T-helper 1 cell treated with Interleukin-12 subunit alpha and Interleukin-12 subunit beta and Interleukin-4 antibody, amounts not matched to agents 30 ng/mL and 1 ng/mL, for 36 hours (primary cell): ENCODE data around the gene GGA1. TPM values are rescaled to one million over a fixed set of nuclear protein-coding genes. Genes with fewer than 3 reads are reported as not detected.

ENCODE experiments used
- total RNA-seq: library from RNA; stranded (reverse); gene quantifications from 2 replicates; pipeline ENCODE4 v1.2.3, GENCODE V29; 2022

The GGA1 gene
- total RNA-seq, 1 donor from 2014 or later: 67.2 TPM

Other genes with a start within 250 kb of the GGA1 start
- gene ELFN2, start 181.4 kb upstream of the GGA1 start, total RNA-seq: 0.12 and 0.17 TPM in 2 replicates
- gene MFNG, start 122.5 kb upstream of the GGA1 start, total RNA-seq: 207 and 211 TPM in 2 replicates
- gene CARD10, start 89.4 kb upstream of the GGA1 start, total RNA-seq: not detected in 2 replicates
- gene CDC42EP1, start 48.4 kb upstream of the GGA1 start, total RNA-seq: 1.9 and 2.3 TPM in 2 replicates
- gene LGALS2, start 28.7 kb upstream of the GGA1 start, total RNA-seq: 0.39 TPM in 1 of 2 replicates, not detected in the other
- gene SH3BP1, start 30.8 kb downstream of the GGA1 start, total RNA-seq: 183 and 187 TPM in 2 replicates
- 17.7 and 20.6 TPM in 2 replicates for gene PDXP, start 49.9 kb downstream of the GGA1 start, total RNA-seq
- gene LGALS1, start 66.8 kb downstream of the GGA1 start, total RNA-seq: 791 and 792 TPM in 2 replicates
- 53.4 and 55.6 TPM in 2 replicates for gene NOL12, start 77.5 kb downstream of the GGA1 start, total RNA-seq
- gene TRIOBP, start 88.2 kb downstream of the GGA1 start, total RNA-seq: 41.0 and 45.8 TPM in 2 replicates
- 15.5 and 16.6 TPM in 2 replicates for gene GCAT, start 199.1 kb downstream of the GGA1 start, total RNA-seq
- gene GALR3, start 214.5 kb downstream of the GGA1 start, total RNA-seq: 0.17 TPM in 1 of 2 replicates, not detected in the other
- 25.8 and 27.1 TPM in 2 replicates for gene ANKRD54, start 235.5 kb downstream of the GGA1 start, total RNA-seq
- gene EIF3L, start 240.6 kb downstream of the GGA1 start, total RNA-seq: 374 and 376 TPM in 2 replicates